ENCODE results near the gene CEP128.

Gene CEP128

DNA sequence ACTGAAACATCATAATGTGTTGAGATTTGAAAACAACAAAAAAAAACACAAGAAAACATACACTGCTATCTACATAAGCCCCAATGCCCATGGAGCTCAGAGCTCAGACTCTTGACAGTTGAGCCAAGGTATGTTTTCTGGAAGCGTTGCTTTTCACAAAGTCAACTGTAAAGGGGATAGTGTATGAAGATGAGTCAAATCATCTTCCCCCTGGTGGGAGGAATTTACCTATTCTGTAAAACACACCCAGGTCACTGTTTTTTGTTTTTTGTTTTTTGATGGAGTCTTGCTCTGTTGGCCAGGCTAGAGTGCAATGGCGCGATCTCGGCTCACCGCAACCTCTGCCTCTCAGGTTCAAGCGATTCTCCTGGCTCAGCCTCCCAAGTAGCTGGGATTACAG lies 368.9 kb downstream of the CEP128 start:
- no peak overlapping the region for H3K4me3 ChIP-seq (ENCODE audit: low read length)
- H4K20me1 ChIP-seq (ENCODE audit: insufficient read depth, low read length): no peaks in the 10 kb centered on the region
- no peaks in the 10 kb centered on the region for H3K36me3 ChIP-seq (replicated peaks; ENCODE audit: low read depth, low read length)
- H3K27ac ChIP-seq (ENCODE audit: low read length): no peak overlapping the region
- H3K79me2 ChIP-seq (ENCODE audit: low read length): no peaks in the 10 kb centered on the region
- TF ChIP-seq EZH2phosphoT487 (IDR thresholded peaks at IDR 0.05; ENCODE audit: low read depth) (no peak), CTCF (IDR thresholded peaks at IDR 0.05; ENCODE audit: low read depth, low read length) (no peak)
- H3K4me1 ChIP-seq (ENCODE audit: low read length): no peaks in the 10 kb centered on the region
- no peak overlapping the region for H3K4me2 ChIP-seq (ENCODE audit: low read length)
- no peaks in the 10 kb centered on the region for H3K9me3 ChIP-seq (ENCODE audit: insufficient read depth, low read length)
- H3K9ac ChIP-seq (ENCODE audit: low read length): no peak overlapping the region
- no peaks in the 10 kb centered on the region for H3K27me3 ChIP-seq (ENCODE audit: low read depth, low read length)
- H2AFZ ChIP-seq (ENCODE audit: low read depth, low read length): no peak overlapping the region

GRCh38 chr14:80570930-80571298 lies 370.6 kb downstream of the CEP128 start:
- Histone ChIP-seq H3K4me3 (ENCODE audit: low read length) (no peak overlapping the region), H2AFZ (ENCODE audit: low read depth, low read length) (no peak overlapping the region), H3K27me3 (ENCODE audit: low read depth, low read length) (no peaks in the 10 kb centered on the region), H3K36me3 (replicated peaks; ENCODE audit: low read depth, low read length) (no peaks in the 10 kb centered on the region), H3K4me1 (ENCODE audit: low read length) (no peaks in the 10 kb centered on the region), H3K9me3 (ENCODE audit: insufficient read depth, low read length) (no peaks in the 10 kb centered on the region), H3K27ac (ENCODE audit: low read length) (no peak overlapping the region), H3K79me2 (ENCODE audit: low read length) (no peaks in the 10 kb centered on the region), H3K9ac (ENCODE audit: low read length) (no peak overlapping the region), H4K20me1 (ENCODE audit: insufficient read depth, low read length) (no peaks in the 10 kb centered on the region), H3K4me2 (ENCODE audit: low read length) (no peak overlapping the region)
- TF ChIP-seq CTCF (IDR thresholded peaks at IDR 0.05; ENCODE audit: low read depth, low read length) (no peak), EZH2phosphoT487 (IDR thresholded peaks at IDR 0.05; ENCODE audit: low read depth) (no peak)

DNA sequence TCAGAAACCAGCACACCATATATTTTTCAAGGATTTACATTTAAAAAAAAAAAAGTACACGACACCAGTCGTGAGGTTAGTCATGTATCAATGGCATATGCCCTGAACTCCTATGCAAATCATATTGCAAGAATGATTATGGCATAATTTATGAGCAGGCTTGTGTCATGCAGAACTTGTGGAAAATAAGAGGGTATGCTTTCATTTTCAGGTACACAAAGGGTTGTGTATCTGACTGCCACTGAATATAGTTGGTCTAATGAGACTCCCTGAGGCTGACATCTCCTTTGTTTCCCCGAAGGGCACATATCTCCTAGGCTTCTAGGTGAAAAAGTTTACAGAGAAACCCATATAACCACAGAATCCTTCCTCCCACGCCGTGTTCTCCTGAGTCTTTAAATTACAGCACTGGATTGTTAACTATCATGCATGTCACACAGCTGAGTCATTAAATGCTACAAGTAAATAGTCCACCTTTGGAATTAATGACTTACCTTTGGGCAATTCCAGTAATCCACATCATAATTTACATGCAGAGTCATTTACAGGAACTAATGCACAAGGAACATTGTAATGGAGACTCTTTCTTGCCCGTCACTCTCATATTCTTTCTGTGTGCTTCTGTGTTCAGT lies 373.5 kb downstream of the CEP128 start:
- Histone ChIP-seq H3K27me3 (ENCODE audit: low read depth, low read length) (no peaks in the 10 kb centered on the region), H3K27ac (ENCODE audit: low read length) (no peak overlapping the region), H4K20me1 (ENCODE audit: insufficient read depth, low read length) (no peaks in the 10 kb centered on the region), H2AFZ (ENCODE audit: low read depth, low read length) (no peak overlapping the region), H3K36me3 (replicated peaks; ENCODE audit: low read depth, low read length) (no peaks in the 10 kb centered on the region), H3K4me3 (ENCODE audit: low read length) (no peak overlapping the region), H3K9me3 (ENCODE audit: insufficient read depth, low read length) (no peaks in the 10 kb centered on the region), H3K4me2 (ENCODE audit: low read length) (no peak overlapping the region), H3K79me2 (ENCODE audit: low read length) (no peaks in the 10 kb centered on the region), H3K9ac (ENCODE audit: low read length) (no peak overlapping the region), H3K4me1 (ENCODE audit: low read length) (no peaks in the 10 kb centered on the region)
- no peak for TF ChIP-seq EZH2phosphoT487 (IDR thresholded peaks at IDR 0.05; ENCODE audit: low read depth)

DNA sequence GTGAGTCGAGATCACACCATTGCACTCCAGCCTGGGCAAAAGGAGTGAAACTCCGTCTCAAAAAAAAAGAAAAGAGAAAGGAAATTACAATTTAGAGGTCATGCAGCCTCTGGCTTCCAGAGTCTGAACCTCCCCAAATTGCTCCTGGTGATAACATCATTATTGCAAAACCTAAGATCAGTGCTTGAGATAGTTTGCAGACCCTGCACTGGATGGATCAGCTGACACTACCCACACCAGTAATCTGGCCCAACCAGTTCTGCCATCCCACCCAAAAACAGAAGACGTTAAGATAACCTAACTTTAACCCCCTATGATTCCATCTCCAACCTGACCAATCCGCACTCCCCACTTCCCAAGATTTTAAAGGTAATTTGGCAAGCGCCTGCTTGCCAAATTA lies 376.5 kb downstream of the CEP128 start:
- no peaks in the 10 kb centered on the region for H4K20me1 ChIP-seq (ENCODE audit: insufficient read depth, low read length)
- H3K4me1 ChIP-seq (ENCODE audit: low read length): 0 out of 2 replicates have a peak, but pooled peaks cover 2% of the 10 kb centered on the region
- no peak overlapping the region for H3K9ac ChIP-seq (ENCODE audit: low read length)
- H2AFZ ChIP-seq (ENCODE audit: low read depth, low read length): no peak overlapping the region
- TF ChIP-seq CTCF (IDR thresholded peaks at IDR 0.05; ENCODE audit: low read depth, low read length): no peak
- TF ChIP-seq EZH2phosphoT487 (IDR thresholded peaks at IDR 0.05; ENCODE audit: low read depth): no peak
- H3K4me3 ChIP-seq (ENCODE audit: low read length): no peak overlapping the region
- no peaks in the 10 kb centered on the region for H3K9me3 ChIP-seq (ENCODE audit: insufficient read depth, low read length)
- H3K27ac ChIP-seq (ENCODE audit: low read length): no peak overlapping the region
- H3K36me3 ChIP-seq (replicated peaks; ENCODE audit: low read depth, low read length): no peaks in the 10 kb centered on the region
- H3K79me2 ChIP-seq (ENCODE audit: low read length): no peaks in the 10 kb centered on the region
- H3K27me3 ChIP-seq (ENCODE audit: low read depth, low read length): no peaks in the 10 kb centered on the region
- H3K4me2 ChIP-seq (ENCODE audit: low read length): no peak overlapping the region
